GM12878 (cell line): Measurements from ENCODE around the gene CRTC1.

Source experiments
- BHLHE40 ChIP-seq, 2 experiments: fragments of 450-650 bp in 1 of 2; IDR thresholded peaks; 2 replicates each; pipeline ENCODE4 v1.6.1; 2011 to 2017; ENCODE audit warnings: low read depth in 2 of 2, borderline replicate concordance in 1 of 2, improper control_type of control experiment in 1 of 2, low read length in 1 of 2, mild to moderate bottlenecking in 1 of 2
- CTCF ChIP-seq, 3 experiments: IDR thresholded peaks in 2 of 3; conservative IDR thresholded peaks in 1 of 3; 2 replicates each; pipeline ENCODE4 v1.5.1; 2011; ENCODE audit warnings: low read depth in 3 of 3, low read length in 3 of 3, mild to moderate bottlenecking in 3 of 3, control low read depth in 2 of 3, moderate library complexity in 2 of 3, inconsistent platforms in 1 of 3, mixed read lengths in 1 of 3; ENCODE audit not compliant: control insufficient read depth in 2 of 3, insufficient read depth in 1 of 3; ENCODE audit errors: extremely low read depth in 1 of 3
- EZH2 ChIP-seq: IDR thresholded peaks from 2 replicates; pipeline ENCODE4 v1.6.1; 2012; ENCODE audit warnings: low read depth, mild to moderate bottlenecking, control low read depth, inconsistent platforms, low read length, borderline replicate concordance; ENCODE audit not compliant: control insufficient read depth
- JUNB ChIP-seq: IDR thresholded peaks from 2 replicates; pipeline ENCODE4 v1.6.1; 2016; ENCODE audit warnings: antibody characterized with exemption, mild to moderate bottlenecking
- RAD21 ChIP-seq: IDR thresholded peaks from 2 replicates; pipeline ENCODE4 v1.6.1; 2011; ENCODE audit warnings: mild to moderate bottlenecking, low read depth, low read length, moderate library complexity; ENCODE audit not compliant: insufficient read depth
- REST ChIP-seq: IDR thresholded peaks from 2 replicates; pipeline ENCODE4 v1.6.1; 2012; ENCODE audit warnings: mild to moderate bottlenecking, low read depth, low read length
- SPI1 ChIP-seq: IDR thresholded peaks from 2 replicates; pipeline ENCODE4 v1.6.1; 2011; ENCODE audit warnings: low read depth, mild to moderate bottlenecking, low read length, moderate library complexity, borderline replicate concordance; ENCODE audit not compliant: insufficient read depth

GRCh38 chr19:18784786-18785120 lies 101.3 kb downstream of the CRTC1 start:
- TF ChIP-seq JUNB (no peak), EZH2 (no peak), BHLHE40 (IDR thresholded peaks at IDR 0.05; ENCODE audit: borderline replicate concordance in 1 of 2, low read depth in 2 of 2, low read length in 1 of 2) (no peak), REST (no peak), SPI1 (no peak), RAD21 (no peak), CTCF (IDR thresholded peaks at IDR 0.05 in 2 of 3, conservative IDR thresholded peaks at IDR 0.05 in 1 of 3; ENCODE audit: control insufficient read depth in 2 of 3, extremely low read depth in 1 of 3, insufficient read depth in 1 of 3, low read depth in 3 of 3, low read length in 3 of 3) (no peak)
